Cortex of kidney (tissue), 1 donor: ENCODE results near the gene EDAR.

Experiments
- DNase-seq: peaks from one replicate; lab custom pipeline; 2025; lab: John Stamatoyannopoulos, UW

EDAR gene

DNA sequence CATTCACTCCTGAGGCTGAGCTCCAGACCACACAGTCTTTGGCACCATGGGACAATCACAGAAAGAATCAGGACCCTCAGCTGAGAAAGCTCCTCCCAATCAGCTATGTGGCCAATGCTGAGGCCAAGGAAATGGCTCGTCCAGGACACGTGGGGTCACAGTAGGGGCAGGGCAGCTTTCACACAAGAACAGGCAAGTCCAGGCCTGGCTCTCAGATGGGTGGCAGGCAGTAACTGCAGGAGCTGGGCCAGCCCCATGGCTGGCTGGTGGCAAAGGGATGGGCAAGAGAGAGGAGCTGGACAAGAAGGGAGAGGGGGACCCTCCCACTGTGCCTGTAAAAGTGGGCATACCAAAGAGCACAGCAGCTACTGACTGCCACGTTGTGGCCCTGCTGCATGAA, 12.2 kb upstream of the EDAR start:
- DNase-seq, result no peak

- DNase-seq, result no peak
These were observed 11.7 kb upstream of the EDAR start for GRCh38 chr2:109000738-109001137.

GRCh38 chr2:108998911-108999310, 9.9 kb upstream of the EDAR start:
- no peak for DNase-seq

DNA sequence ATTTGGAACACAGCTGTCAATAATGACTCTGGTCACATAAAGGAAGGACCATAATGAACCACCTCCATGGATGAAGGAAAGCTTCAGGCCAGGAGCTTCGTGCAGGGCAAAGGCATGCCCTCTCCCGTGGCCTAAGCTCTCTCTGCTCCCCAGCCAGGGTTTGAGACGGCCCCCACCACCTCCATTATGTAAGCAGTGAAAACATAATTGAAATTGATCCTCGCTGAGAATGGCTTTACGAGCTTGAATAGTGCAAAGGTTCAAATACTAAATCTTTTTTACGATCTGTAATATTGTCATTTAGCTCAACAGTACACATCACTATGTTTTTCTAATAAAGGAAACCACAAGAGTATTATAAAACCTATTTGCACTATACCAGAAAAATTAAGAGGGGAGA, 5.2 kb upstream of the EDAR start:
- DNase-seq, result no peak

GRCh38 chr2:108993095-108993937, 4.3 kb upstream of the EDAR start:
- no peak for DNase-seq

DNA sequence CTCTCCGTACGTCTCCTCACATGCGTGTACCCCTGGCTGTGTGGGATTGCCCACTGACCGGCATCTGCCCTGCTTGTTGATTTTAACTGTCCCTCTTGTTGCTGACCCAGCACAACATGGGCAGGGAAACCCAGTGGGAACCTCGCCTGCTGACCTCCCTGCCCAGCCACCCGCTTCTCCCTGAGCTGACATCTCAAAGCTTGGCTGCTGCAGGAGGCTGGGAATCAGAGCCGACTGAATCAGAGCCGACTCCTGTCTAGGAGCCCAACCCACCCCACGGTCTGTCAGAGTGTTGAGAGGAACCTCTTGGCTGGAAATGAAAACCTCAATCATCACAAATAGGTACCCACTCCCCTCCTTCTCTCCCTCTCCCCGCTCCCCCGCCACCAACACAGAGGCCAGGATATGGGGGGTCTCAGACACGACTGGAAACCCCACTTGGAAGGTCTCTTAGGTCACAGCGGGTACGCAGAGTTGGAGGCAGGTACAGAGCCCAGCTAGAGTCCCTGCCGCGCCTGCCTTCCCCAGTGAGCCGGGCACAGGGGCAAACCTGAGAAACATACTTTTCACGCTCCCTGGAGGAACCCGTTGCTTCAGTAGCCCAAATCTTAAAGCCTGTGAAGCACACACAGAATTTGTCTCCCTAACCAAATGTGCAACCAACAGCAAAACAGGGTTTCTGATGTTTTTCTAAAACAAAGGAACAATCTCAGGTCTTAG, 784 bp downstream of the EDAR start:
- DNase-seq, result no peak

DNA sequence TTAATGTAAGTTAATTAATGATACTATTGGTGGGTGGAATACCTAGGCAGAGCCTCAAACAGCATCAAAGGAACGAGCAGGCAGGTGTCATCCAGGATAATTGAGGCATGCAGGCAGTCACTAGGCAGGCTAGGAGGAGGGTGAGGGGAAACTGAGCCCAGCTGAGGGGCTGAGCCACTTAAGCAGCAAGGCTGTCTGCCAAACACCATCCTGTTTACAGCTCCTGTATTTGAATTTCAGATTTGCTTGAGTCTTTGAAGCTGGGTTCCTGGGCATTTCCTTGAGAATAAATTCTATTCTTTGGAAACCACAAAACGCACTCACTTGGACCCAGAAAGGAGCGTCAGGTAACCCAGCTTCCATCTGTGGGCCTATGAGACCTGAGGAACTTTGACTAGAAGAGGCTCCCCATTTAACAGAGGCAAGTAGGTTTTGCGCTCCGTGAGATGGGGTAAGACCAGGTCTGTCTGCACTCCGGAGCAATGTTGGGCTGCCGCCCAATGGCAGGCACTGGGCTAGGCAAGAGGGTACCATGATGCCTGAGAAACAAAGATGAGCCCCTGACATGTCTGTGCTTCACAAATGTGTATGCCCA, 2.0 kb downstream of the EDAR start:
- no peak for DNase-seq

- no peak for DNase-seq
These were observed 5.4 kb downstream of the EDAR start for GRCh38 chr2:108983610-108984009.

DNA sequence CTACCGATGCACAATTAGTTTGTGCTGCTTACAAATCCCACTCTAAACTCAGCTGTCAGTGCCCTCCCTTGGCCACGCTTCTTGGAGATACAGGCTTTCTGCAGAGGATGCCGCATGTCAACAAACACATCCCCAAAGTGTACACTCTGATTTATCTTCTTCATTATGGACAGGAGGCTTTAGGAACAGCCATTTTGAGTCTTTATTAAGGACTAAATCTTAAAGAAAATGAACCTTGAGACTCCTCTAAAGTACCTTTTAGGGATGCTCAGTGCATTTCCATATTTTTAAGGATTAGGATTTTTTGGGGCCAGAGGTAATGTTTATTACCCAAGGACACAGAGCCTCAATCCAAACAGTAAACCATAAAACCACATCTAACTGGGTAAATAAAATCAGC, 6.0 kb downstream of the EDAR start:
- no peak for DNase-seq

GRCh38 chr2:108982259-108982679, 6.8 kb downstream of the EDAR start:
- no peak for DNase-seq

DNA sequence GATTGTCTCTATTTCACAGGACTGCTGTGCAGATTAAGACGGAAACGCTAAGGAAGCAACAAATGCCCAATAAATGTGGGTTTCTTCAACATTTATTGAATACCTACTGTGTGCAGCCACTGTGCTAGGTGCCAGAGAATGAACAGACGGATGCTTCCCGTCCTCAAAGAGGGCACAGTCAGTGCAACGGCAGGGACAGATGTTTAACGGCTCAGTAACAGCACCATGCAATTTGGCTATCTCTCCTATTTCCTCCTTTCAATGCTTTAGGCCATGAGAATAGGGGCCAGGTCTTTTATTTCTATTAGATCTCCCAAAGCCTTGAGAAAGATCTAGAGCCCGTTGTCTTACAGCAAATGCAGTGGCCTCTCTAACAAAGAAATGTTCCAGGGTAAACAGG, 7.2 kb downstream of the EDAR start:
- DNase-seq, result no peak

DNA sequence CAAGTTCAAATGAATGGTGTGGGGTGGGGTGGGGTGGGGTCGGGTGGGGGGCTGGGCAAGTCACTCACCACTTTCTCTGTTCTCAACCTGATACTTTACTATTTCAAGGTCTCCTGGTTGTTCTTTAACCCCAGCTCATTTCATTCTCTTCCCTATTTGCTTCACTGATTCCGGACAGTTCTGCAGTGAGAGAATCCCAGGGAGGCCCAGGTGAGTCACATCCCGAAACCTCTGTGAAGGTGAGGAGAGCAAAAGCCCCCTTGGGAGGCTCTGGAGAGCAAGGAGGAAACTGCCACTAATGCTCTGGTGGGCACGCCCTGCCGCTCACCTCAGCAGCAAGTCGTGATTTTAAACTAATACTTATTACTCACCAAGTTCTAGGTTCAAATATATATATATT, 8.9 kb downstream of the EDAR start:
- DNase-seq, result no peak

DNA sequence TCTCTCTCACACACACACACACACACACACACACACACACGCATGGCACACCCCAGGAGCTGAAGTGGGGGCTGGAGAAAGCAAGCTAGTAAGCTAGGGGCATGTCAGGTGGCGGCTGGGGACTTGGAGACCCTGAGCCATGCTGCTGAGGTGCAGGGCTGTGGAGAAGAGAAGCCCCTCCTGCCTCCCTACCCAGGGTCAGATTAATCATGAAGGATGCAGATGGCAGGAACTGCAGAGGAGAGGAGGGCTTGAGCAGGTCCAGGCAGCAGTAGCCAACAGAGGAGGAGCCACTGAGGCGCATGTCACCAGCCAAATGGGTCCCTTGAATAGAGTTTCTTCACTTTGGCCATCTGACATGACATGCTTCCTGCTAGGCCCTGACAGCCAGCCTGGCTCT, 9.6 kb downstream of the EDAR start:
- DNase-seq, result no peak

DNA sequence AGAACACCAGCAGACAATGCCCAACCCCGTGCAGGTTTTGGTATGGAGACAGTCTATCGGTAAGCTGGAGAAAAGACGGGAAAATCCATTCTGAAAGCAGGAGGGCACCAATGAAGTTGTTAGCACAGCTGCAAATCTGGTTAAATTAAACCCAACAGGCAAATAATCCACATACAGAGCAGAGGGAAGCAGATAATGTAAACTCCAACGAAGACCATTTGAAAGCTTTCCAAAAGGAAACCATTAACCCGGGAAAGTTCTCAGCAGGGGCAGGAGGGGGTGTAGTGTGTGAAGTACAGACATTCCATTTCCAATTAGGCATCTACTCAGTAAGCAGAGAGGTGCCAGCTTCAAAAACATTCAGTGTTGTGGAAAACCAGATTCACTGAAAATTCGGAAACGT, 10.3 kb downstream of the EDAR start:
- no peak for DNase-seq

- no peak for DNase-seq
These were observed 13.2 kb downstream of the EDAR start for GRCh38 chr2:108975613-108976435.

DNA sequence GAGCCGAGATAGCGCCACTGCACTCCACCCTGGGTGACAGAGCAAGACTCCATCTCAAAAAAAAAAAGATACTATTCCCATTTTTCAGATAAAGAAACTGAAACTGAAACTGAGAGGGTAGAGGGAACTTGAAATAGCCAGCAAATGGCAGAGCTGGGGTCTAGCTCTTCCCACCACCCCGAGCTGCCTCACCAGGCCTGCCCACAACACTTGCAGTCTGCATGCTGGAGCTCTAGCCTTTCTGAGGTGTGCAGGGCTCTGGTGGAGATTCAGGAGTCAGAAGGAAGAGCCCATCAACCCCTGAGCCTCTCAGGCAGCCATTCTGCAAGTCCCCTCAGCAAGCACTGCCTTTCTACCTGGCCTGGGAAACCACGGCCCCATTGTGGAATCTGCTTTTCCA, 14.3 kb downstream of the EDAR start:
- no peak for DNase-seq

GRCh38 chr2:108972663-108973062, 16.4 kb downstream of the EDAR start:
- DNase-seq, result no peak

GRCh38 chr2:108971661-108972566, 17.1 kb downstream of the EDAR start:
- DNase-seq, result no peak

GRCh38 chr2:108970369-108970768, 18.7 kb downstream of the EDAR start:
- DNase-seq, result no peak

GRCh38 chr2:108969856-108970255, 19.2 kb downstream of the EDAR start:
- no peak for DNase-seq

GRCh38 chr2:108968619-108969018, 20.4 kb downstream of the EDAR start:
- DNase-seq, result no peak
